GM12864 (cell line): ENCODE measurements around the gene MKKS.

ENCODE experiments used
- DNase-seq: peaks from one replicate; pipeline ENCODE4 v3.0.0-alpha.2; 2011; ENCODE audit warnings: low read depth
- H3K4me3 ChIP-seq: 2 replicates; pipeline ENCODE4 v1.5.1; 2011; ENCODE audit warnings: mild to moderate bottlenecking, low read depth, low read length, control low read depth
- TF ChIP-seq, protein P1 (sequence below): IDR thresholded peaks from 2 replicates; pipeline ENCODE4 v1.5.1; 2011; ENCODE audit warnings: low read depth, mild to moderate bottlenecking, moderate library complexity, low read length, control low read depth, inconsistent platforms; ENCODE audit errors: missing control alignments

MKKS gene

DNA sequence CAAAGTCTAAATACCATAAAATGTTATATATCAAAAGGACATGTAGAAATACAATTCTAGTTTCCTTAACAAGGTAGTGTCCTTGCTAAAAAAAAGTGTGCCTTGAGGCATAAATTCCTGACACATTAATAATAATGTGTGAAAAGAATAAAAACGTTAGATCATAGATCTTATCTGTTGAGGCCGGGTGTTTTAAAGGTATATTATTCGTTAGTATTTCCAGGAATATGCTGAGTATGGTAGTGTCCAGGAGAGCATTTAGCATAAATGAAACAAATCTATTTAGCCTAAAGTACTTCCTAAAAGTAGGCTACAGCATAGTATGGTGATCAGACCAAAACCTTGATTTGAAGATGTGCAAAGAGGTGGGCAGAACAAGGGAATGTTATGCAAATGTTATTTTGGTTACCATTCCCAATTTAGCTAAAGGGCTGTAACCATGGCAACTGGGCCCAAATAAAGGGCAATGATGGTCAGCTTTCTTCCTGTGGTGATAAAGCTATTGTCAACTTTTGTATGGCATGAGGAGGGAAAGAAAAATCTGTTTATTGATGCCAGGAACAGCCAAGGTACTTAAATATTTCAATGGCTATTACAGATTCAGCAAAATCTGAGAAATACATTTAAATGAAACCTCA lies 18.9 kb downstream of the MKKS start:
- DNase-seq: no peak
- no peak overlapping the region for H3K4me3 ChIP-seq
- TF ChIP-seq, protein P1, sequence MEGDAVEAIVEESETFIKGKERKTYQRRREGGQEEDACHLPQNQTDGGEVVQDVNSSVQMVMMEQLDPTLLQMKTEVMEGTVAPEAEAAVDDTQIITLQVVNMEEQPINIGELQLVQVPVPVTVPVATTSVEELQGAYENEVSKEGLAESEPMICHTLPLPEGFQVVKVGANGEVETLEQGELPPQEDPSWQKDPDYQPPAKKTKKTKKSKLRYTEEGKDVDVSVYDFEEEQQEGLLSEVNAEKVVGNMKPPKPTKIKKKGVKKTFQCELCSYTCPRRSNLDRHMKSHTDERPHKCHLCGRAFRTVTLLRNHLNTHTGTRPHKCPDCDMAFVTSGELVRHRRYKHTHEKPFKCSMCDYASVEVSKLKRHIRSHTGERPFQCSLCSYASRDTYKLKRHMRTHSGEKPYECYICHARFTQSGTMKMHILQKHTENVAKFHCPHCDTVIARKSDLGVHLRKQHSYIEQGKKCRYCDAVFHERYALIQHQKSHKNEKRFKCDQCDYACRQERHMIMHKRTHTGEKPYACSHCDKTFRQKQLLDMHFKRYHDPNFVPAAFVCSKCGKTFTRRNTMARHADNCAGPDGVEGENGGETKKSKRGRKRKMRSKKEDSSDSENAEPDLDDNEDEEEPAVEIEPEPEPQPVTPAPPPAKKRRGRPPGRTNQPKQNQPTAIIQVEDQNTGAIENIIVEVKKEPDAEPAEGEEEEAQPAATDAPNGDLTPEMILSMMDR: no peak

GRCh38 chr20:10412591-10413408 lies 21.2 kb downstream of the MKKS start:
- H3K4me3 ChIP-seq: no peak overlapping the region
- DNase-seq: no peak
- TF ChIP-seq, protein P1: no peak

- no peak for DNase-seq
- H3K4me3 ChIP-seq: no peak overlapping the region
- TF ChIP-seq, protein P1: no peak
Observed at GRCh38 chr20:10411673-10412072, 22.3 kb downstream of the MKKS start.

DNA sequence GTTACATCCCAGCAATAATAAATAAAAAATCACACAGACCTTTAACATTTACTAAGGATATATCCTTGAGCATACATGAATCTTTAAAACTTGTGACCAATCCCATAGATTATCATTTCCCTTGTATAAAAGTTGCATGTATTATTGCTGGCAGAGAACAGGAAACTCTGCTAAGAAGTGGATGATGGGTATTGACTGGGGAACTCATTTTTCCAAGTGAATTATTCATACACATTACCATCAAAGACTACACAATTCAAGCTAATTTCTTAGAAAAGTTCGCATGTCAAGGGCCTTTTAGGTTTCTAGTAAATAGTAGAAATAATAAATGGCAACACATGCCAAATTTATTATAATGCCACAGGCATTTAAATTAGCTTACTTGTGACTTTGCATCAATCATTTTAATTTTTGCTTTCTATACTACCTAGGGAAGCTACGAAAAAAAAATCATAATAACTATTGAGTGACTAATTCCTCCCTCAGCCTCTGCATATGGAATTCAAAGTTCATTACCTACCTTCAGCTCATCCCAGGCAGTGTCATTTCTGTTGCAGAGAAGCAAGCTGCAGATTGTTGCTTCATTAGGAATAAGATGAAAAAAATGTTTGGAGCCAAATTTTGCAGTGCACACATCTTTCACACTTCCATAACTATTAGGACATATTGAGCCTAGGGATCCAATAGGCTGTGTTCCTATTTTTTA lies 25.8 kb downstream of the MKKS start:
- DNase-seq: no peak
- TF ChIP-seq, protein P1: no peak
- no peak overlapping the region for H3K4me3 ChIP-seq

- TF ChIP-seq, protein P1: no peak
- no peak for DNase-seq
- no peak overlapping the region for H3K4me3 ChIP-seq
Observed at GRCh38 chr20:10404959-10405530, 29.0 kb downstream of the MKKS start.

DNA sequence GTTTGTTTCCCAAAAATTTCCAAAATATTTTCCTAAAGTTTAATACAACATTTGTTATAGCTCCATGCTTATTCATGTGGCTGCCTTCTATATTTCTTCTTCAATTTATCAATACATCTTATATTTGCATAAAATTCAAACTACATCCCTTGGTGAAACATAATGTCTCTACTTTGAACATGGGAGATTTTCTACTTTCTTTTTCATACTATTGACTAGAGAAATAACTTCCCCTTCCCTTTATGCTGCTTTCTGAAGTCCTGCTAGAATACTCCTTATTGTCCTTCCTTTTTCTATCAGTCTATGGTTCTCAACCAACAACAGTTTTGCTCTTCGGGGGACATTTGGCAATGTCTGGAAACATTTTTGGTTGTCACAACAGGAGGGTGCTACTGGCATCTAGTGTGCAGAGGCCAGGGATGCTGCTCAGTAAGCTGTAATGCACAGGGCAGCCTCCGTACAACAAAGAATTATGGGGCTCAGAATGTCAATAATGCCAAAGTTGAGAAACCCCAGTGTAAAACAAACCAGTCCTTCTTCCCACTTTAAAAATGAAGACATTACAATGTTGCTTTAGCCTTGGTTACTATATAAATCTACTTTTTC lies 29.9 kb downstream of the MKKS start:
- no peak overlapping the region for H3K4me3 ChIP-seq
- no peak for DNase-seq
- TF ChIP-seq, protein P1: no peak
